SK-N-DZ (cell line): ENCODE data around the gene ZBTB7A. TPM values are rescaled to one million over a fixed set of nuclear protein-coding genes. Genes with fewer than 3 reads are reported as not detected.
A peak's percentile ranks its signal among the peaks of the same experiment; 100 is the strongest.

ENCODE experiments used
- DNase-seq: peaks from one replicate; pipeline ENCODE4 v3.0.0-alpha.2; 2015; ENCODE audit warnings: low spot score
- polyA plus RNA-seq, 2 experiments: library from polyadenylated mRNA; depleted of rRNA; stranded (reverse); fragments of >200 nt; gene quantifications; 2 replicates each; pipeline ENCODE4 v1.2.3, GENCODE V29; 2014

ZBTB7A gene
- 4.6 and 5.5 TPM in 2 replicates for polyA plus RNA-seq (2014; cell fraction: cytosol; rRNA removed)
- 9.8 and 15.6 TPM in 2 replicates for polyA plus RNA-seq (2014; cell fraction: nucleus; rRNA removed)

DNA sequence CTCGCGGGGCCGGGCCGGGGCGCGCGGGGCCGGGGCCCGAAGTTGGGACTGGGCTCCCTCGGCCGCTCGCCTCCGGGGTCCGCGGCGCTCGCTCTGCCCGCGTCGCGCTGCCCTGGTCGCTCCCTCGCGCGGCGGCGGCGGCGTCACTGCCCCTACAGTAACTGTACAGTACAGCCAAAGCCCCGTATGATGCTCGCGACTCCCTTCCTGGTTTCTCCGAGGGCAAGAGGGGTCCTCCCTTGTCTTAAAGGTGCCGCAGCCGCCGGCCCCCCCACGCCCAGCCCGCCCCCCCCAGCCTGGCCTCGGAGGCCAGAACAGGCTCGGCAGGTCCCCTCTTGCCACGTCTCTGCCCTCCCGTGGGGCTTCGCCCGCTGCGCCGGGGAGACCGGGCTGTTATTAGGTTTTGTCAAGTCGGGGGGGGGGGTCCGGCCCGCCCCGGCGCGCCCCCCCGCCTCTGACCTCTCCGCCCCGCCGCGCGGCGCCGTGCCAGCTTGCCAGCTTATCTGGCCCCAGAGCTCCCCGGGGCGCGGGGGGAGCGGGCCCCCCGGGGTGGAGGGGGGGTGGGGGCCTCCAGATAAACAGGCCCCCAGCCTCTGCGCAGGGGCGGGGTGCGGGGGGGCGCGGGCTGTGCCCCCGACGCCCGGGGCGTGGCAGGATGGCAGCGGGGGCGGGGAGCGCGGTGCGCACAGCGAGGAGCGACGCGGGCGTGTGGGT is at the start of gene ZBTB7A:
ZBTB7A (minus strand) TSS at position 218 of the 714 bp plus-strand sequence. CDS start 11,667 bp downstream, outside the sequence.
- peak; percentile 77 for DNase-seq

DNA sequence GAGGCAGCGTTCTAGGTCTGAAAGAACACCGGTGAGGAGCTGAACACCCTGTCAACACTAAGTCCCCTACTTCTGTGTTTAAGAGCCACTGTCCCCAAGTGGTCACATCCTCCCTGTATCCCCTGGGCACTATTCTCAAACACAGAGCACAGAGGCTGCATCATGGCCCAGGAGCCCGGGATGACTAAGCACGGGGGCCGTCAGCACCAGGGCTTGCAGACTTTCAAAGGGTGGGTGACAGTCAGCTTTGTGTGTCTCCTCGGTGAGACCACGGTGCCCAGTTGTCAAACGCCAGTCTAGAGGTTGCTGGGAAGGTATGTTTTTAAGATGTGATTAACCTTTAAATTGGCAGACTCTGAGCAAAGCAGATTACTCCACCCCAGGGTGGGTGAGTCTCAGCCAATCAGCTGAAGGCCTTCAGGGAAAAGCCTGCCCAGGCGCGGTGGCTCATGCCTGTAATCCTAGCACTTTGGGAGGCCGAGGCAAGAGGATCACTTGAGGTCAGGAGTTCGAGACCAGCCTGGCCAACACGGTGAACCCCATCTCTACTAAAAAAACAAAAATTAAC is 49.2 kb upstream of the ZBTB7A start:
- no peak for DNase-seq

GRCh38 chr19:4115050-4115817 is 48.5 kb upstream of the ZBTB7A start:
- no peak for DNase-seq

DNA sequence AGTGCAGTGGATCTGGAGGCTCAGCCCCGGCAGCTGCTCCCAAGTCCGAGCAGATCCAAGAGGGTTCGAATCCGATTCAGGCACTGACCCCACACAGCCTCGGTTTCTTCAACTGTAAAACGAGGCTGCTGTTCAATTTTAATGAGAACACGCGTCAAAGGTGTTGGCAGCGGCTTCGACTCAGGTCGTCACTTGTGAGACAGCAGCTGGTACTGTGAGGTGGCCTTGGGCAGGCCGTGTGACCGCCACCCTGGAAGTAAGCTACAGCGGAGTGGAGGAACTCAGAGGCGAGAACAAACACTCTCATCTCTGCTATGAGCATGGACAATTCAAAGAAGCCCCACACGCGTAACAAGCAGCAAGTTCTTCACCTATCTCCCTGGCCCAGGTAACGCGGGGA is 47.5 kb upstream of the ZBTB7A start:
- no peak for DNase-seq

DNA sequence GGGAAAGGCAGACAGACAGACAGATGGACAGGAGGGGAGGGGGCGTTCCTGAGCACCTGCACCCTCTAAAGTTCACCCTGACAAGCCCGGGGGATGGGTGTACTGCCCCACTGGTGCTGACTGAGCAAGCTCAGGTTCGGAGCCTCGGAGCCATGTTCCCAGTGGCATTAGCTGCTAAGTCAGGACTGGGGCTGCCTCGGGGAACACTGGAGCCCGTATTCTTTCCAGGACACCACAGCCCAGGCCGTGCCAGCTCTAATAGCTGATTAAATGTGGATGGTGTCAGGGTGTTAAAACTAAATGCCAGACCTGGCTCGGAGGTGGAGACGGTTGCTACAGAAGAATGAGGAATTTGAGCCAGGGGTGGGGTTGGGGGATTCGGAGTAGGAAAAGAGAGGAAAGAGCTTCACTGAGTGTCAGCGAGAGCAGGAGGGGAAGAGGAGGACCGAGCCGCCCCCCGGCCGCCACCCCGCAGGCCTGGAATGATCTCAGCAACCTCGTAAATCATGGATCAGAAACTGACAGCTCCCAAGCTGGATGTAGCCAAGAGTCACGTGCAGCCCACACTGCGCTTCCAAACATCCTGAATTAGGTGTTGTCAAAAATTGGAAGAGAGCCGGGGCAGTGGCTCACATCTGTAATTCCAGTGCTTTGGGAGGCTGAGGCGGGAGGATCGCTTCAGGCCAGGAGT is 46.8 kb upstream of the ZBTB7A start:
- DNase-seq: no peak

DNA sequence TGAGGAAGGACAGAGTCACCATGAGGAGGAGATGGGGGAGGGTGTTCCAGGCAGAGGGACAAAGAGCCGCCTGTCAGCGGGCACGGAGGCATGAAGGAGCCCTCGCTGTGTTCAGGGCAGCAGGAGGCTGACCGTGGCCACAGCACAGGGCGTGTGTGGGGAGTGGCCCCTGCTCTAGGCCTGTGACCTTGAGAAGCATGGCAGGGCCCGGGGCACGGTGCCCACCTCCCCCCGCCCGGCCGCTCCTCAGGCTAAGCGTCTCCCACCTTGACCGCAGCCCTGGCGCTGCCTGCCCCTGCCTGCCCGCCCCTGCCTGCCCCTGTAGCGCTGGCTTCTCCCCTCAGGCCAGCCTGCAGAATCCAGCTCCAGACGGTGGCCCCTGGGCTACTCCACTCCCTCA is 45.7 kb upstream of the ZBTB7A start:
- DNase-seq: no peak

DNA sequence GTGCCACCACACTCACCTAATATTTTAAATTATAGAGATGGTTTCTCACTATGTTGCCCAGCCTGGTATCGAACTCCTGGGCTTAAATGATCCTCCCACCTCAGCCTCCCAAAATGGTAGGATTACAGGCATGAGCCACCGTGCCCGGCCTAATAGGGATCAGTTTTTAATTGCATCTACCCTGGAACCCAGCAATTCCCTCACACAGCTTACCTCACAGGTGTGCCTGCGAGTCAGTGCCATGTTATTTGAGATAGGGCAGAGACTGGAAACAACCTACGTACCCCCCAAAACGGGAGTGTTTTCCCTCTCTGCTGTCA is 42.9 kb upstream of the ZBTB7A start:
- no peak for DNase-seq

- no peak for DNase-seq
These were observed 42.3 kb upstream of the ZBTB7A start for GRCh38 chr19:4108767-4109625.

DNA sequence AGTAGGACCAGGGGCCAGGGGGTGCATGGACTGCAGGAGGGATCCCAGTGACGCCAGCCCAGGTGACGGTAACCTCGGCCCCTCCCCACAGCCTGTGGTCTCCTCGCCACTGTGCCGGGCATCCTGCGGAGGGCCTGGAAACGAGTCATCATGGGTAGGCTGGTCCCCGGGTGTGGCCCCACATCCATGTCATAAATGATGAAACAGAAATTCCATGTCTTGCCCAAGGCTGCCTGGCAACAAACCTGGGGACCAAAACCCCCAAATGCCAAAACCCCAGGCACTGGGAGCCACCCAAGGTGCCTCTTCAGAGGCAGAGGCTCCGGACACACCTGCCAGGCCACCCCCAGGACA is 36.4 kb upstream of the ZBTB7A start:
- DNase-seq: no peak

- no peak for DNase-seq
These were observed 35.8 kb upstream of the ZBTB7A start for GRCh38 chr19:4102339-4103079.

GRCh38 chr19:4101496-4101770 is 34.7 kb upstream of the ZBTB7A start:
- no peak for DNase-seq

- no peak for DNase-seq
These were observed 34.2 kb upstream of the ZBTB7A start for GRCh38 chr19:4100647-4101495.

GRCh38 chr19:4099041-4099764 is 32.5 kb upstream of the ZBTB7A start:
- DNase-seq: no peak

DNA sequence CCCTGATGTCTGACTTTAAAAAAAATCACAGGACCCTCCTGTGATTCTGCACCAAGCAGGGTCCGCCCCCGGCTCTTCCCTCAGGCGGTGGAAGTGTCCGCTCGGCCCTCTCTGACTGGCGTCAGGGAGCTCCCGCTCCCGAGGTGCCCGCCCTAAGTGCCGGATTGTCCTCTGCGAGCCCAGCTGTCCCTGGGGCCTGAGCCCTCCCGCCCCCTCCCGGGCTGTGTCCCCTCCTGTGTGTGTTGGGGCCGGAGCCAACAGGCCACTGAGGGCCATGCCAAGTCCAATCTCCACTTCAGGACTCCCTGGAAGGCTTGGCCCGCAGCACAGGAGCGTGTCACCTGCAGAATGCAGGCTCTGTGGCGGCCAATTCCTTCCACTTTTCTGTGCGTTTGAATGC is 31.8 kb upstream of the ZBTB7A start:
- no peak for DNase-seq

GRCh38 chr19:4097501-4097900 is 30.8 kb upstream of the ZBTB7A start:
- DNase-seq: no peak

GRCh38 chr19:4096049-4096892 is 29.6 kb upstream of the ZBTB7A start:
- no peak for DNase-seq

DNA sequence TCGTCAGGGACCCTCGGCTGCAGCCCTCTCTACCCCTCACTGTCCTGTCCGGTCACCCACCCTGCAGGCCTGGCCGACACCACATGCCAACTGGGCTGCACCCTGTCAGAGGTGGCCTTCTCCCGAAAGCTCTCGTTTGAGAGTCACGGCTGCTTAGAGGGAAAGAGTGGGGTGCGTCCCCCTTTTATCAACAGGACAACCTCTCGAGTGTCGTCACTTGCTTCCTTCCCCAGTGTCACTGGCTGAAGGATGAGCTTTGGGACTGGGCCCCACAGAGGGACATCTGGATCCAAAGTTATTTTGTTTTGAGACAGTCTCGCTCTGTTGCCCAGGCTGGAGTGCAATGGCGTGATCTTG is 28.8 kb upstream of the ZBTB7A start:
- no peak for DNase-seq

DNA sequence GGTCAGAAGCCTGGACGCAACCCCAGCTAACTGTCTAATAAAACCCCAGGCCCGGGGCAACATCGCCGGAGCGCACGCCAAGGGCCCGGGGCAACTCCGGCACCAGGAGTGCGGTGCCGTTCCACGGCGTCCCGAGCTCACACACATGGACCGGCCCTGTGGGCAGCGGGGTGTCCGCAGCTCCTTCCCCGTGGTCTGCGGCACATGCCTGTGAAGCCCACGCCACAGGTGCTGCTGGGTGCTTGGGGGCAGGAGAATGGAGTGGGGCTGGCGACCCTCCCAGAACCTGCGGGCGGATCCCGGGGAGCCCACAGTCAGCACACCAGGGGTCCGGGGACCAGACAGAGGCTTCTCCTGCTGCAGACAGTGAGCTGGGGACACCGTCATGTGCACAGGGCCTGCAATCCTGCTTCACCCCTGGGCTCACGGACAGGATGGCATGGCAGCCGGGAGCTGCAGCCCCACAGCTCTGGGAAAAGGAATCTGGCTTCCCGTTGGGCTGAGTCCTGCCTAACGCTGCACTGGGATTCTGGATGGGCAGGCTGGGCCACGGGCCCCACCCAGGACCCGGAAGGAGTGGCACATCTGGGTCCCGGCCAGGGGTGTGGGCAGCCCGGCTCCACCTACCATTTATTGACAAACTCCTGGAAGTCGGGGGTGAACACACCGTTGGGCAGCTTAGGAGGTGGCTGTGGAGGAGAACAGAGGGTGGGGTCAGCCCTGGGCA is 28.2 kb upstream of the ZBTB7A start:
- no peak for DNase-seq
